Inferior parietal cortex (tissue), 1 donor: ENCODE data around the gene GALNT15.

ENCODE experiments used
- DNase-seq: peaks from one replicate; pipeline ENCODE4 v3.0.0-alpha.2; 2016; ENCODE audit errors: extremely low spot score

GALNT15 gene

DNA sequence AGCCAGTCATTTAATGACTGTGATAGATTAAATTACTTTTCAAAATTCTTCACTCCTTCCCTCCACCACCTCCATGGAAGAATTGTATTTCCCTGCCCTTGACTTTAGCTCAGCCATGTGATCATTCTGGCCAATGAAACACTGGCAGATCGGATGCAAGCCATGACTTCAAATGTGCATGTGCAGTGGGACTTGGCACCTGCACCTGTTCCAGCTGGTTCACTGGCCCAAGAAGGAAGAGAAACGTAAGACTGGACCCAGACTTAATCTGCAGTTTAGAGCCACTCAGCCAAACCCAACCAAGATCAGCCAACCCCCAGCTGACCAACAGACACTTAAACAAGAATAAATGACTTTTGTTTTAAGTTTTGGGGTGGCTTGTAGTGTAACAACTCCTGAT lies 78.5 kb downstream of the GALNT15 start:
- DNase-seq = no peak

- peak; percentile 54 for DNase-seq
These were observed 79.1 kb downstream of the GALNT15 start for GRCh38 chr3:16253601-16254000.

DNA sequence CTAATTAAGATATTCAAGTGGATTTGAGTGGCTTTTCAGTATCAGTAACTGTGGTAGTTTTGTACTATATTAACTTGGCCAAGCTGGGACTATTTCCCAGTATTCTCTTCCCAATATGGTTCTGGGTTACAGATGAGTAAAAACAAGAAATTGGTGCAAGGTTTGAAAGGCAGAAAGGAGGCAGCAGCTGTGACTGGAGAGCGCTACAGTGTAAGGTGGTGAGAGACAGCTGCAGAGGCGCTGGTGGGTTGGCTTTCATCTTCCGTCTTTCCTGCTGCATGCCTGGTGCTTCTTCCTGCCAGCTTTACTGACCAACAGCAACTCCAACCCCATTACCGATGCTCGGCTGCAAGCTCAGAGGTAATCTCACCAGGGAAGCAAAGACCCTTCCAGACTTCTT lies 80.4 kb downstream of the GALNT15 start:
- DNase-seq = no peak

- DNase-seq = no peak
These were observed 80.8 kb downstream of the GALNT15 start for GRCh38 chr3:16255326-16255725.

DNA sequence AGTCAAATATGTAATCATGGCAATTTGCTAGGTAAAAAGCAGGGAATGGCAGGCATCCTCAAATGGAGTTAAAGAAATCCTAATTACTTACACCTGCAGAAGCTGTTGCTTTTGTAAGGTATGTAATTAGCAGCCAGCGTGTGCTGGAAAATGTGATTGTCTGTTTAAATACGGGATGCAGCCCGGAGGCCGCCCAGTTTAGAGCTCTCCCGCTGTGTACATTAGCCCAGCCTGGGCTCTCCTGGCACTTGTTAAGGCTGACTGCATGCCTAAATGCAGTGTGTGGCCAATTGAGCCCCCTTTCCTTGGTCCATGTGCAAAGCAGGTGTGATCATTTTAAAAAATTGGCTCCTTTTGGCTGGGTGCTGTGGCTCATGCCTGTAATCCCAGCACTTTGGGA lies 81.2 kb downstream of the GALNT15 start:
- DNase-seq = no peak

DNA sequence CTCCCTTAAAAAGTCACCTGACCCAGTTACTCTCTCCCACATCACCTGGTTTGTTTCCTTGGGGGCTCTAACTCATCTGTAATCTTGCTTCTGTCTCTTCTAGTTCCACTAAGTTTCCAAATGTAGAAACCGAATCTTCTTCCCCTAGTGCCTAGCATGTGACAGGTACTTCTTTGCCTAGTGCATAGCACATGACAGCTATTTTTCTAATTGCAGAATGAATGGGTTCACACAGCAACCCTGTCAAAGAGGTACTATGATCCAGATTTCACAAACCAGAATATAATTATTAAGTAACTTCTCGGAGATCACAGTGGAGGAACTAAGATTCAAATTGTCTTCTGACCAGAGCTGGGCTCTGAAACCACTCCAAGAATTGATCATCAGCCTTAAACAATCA lies 82.8 kb downstream of the GALNT15 start:
- DNase-seq = no peak

DNA sequence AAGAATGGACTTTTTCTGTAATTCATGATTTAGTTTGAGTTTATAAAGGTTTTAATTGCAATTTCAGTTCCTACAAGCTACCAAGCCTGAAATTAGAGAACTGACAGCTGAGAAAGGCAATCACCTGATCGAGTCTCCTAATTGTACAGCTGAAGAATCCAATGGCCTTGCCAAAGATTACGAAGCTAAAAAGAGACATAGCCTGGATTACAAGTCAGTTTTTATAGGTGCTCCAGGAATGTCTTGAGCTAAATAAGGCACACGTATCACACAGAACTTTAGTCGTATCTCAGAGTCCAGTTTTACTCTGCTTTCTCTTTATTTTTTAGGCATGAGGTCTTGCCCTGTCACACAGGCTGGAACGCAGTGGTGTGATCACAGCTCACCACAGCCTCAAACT lies 83.7 kb downstream of the GALNT15 start:
- DNase-seq = no peak

- no peak for DNase-seq
These were observed 84.4 kb downstream of the GALNT15 start for GRCh38 chr3:16258866-16259265.

DNA sequence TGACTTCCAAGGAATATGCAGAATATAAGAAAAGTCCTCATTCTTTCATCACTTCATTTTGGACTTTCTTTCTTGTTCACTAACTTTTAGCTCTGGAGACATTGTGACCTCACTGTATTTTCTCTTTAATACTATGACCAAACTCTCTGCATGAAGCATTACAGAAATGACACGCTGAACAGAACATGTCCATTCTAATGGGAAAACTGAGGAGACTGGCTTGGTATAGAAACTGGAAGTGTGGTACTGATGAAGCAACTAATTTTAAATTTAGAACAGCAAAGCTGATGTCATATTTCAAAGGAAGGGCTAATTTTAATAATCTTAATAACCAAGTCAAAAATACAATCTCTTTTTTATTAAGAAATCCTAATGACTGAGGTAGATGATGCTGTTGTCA lies 85.6 kb downstream of the GALNT15 start:
- no peak for DNase-seq

DNA sequence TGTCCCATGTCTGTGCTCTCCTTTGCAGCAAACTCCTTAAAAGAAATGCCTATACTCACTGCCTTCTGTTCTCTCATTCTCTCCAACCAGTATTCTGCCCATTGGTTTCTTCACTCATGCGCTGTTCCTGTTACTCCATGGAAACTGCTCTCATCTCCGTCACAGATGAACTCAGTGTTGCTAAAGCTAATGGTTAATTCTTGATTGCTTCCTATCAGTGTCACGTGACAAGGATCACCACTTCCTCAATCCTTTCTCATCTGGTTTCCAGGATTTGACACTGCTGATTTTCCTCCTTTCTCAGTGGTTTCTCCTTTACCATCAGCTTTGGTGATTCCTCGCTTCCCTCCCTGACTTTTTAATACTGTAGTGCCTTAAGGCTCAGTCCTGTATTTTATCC lies 87.7 kb downstream of the GALNT15 start:
- no peak for DNase-seq

DNA sequence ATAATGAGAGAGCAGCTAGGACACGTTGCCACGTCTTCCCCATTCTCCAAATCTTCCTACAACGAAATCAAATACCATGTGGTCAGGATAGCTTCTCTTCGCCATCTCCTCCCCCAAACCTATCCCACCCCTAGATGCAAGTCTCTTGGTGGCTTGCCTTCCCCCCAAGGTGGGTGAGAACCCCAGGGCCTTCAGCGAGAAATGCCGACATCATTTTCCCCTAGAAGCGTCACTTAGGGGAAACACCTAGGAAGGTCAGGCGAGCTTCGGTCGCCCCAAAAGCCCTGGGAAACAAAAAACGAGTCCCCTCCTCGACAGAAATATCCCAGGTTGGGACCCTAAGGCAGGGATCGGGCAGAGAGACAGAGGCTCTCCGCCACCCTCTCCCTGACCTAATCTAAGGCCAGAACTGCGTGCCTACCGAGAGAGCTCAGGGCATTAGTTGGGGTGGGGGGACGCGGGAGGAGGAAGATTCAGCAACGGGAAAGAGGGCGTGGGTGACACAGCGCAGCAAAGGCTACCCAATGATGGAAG lies 89.8 kb downstream of the GALNT15 start:
- DNase-seq = no peak

DNA sequence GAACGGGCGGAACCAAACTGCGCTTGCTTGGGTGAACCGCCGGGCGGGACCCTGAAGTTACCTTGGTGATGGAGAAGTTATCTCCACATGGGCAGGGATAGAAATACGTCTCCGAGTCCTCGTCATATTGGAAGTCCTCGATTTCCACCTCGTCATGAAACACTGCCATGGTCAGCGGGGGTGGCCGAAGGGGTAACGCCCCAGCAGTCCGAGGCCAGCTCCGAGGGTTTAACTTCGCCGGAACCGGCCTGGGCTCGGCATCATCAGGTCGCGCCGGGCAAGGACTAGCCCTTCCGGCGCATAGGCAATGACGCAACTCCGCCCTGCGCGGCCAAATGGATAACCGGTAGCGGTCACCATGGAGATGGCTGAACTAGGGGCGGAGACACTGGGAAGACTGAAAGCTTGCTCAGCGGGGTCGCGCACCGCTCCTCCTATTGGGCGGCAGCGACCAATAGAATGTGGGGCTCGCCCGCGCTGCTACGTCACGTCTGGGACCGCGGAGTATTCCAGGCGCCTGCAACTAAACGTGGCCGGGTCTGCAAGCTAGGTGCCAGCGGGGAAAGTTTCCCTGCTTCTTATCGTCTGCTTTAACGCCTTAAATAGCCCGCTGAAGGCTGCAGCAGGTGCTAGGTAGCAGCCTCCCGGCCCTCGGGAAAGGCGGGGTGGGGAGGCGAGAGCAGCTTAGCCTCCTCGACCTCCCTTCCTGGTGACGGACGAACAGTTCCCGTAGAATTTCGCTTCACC lies 90.4 kb downstream of the GALNT15 start, which contains the start of the genes DPH3 and OXNAD1:
TSS of gene DPH3 (minus strand) at position 236 of the 747 bp plus-strand sequence. CDS start at position 169, 67 bp downstream.
TSS of gene OXNAD1 (plus strand) at position 505 of the 747 bp plus-strand sequence. CDS start 5,741 bp downstream, outside the sequence.
- peak; percentile 99 for DNase-seq

DNA sequence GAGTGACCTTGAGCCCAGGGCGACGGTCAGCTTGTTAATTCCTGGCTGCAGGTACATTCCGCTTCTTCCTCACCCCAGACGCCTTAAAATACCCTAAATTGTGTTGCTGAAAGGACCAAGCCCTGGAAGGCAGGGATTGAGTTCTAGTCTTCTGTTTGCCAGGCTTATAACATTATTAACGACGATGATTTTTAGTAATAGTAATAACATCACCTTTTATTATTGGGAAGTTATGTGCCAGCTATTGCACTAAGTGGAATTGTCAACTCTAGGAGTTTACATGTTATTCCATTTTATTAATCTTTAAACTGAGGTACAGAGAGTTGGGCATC lies 90.9 kb downstream of the GALNT15 start:
- DNase-seq = no peak

- no peak for DNase-seq
These were observed 92.2 kb downstream of the GALNT15 start for GRCh38 chr3:16266714-16267113.

DNA sequence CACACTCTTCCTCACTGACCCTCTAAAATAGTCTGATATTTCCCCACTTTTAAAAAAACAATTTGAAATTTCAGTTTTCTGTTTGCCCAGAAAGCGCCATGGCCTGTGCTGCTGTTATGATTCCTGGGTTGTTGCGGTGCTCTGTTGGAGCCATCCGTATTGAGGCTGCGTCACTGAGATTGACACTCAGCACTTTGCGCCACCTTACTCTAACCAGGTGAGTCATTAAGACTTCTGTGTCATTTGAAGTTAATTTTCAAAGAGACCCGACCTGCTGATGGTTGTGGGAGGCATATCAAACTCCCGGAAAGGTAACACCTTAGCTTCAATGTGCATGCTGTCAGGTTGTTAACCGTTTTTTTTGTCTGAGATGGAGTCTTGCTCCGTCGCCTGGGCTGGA lies 96.4 kb downstream of the GALNT15 start:
- no peak for DNase-seq

DNA sequence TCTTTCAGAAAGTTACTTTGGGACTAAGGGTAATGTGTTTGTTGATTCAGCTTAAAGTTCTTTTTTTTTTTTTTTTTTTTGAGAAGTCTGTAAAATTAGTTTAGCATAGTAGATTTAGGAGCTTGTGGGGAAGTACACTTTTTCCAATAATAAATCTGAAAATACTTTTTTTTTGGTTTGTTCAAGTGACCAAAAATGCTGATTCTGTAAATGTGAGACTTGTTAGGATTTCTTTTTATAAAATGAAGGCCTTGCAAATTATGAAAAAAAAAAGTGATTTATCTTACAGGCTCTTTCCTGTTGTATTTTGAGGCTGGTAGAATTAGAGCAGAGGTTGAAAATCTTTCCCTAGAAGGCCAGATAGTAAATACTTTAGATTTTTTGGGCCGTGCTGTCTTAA lies 98.1 kb downstream of the GALNT15 start:
- no peak for DNase-seq

GRCh38 chr3:16273867-16274266 lies 99.4 kb downstream of the GALNT15 start:
- no peak for DNase-seq

DNA sequence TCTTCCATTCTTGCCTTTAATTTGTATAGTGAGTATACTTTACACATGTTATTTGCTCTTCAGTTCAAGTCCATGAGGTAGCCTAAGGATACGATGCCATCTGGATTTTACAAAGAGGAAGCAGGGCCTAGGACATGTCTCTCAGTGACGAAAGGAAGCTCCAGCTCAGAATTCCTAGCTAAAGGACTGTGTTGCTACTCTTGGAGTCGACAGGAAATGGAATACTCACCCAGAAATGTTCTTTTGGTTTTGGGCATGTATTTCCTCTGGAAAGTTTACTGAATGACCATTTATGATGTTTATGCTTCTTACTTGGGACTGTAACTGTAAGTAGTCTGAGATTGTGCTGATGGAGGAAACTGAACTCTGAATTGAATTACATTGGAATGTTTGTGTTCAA lies 103.0 kb downstream of the GALNT15 start:
- no peak for DNase-seq

GRCh38 chr3:16279010-16279801 lies 104.7 kb downstream of the GALNT15 start:
- no peak for DNase-seq

DNA sequence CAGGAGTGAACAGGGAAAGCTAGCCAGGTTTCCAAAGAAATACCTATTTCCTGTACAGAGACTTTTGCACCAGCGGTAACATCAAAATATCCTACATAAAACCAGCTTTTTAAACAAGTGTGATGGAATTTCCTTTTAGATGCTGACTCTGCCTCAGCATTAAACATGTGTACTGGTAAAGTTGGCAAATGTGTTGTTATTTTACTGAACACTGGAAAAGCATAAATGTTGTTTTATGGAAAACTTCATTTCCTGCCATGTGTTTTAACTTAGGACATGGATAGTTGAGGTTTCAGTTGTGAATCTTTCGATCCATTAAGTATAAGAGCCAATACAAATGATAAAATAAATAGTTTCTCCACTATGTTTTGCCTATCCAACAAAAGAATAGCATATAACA lies 106.2 kb downstream of the GALNT15 start:
- no peak for DNase-seq
